Hepatocyte (in vitro differentiated cells): ENCODE results near the gene PADI4.

Experiments used
- CTCF ChIP-seq: fragments of 200-600 bp; sonication (generic); IDR thresholded peaks from 2 replicates; pipeline ENCODE4 v1.5.1; 2016; ENCODE audit warnings: antibody characterized with exemption, mild to moderate bottlenecking; ENCODE audit not compliant: poor library complexity
- EZH2 ChIP-seq: fragments of 200-600 bp; sonication (generic); IDR thresholded peaks from 2 replicates; pipeline ENCODE4 v1.6.1; 2016; ENCODE audit warnings: antibody characterized with exemption, mild to moderate bottlenecking, borderline replicate concordance
- EZH2phosphoT487 ChIP-seq: fragments of 200-600 bp; sonication (generic); IDR thresholded peaks from one replicate; pipeline ENCODE4 v1.6.1; 2018; ENCODE audit warnings: antibody characterized with exemption, mild to moderate bottlenecking, low read depth, moderate library complexity; ENCODE audit not compliant: unreplicated experiment, severe bottlenecking

- TF ChIP-seq CTCF (no peak), EZH2 (no peak), EZH2phosphoT487 (no peak)
Observed at GRCh38 chr1:17309426-17310067, 1.6 kb downstream of the PADI4 start.
